ENCODE data around the gene COG8. TPM values are rescaled to one million over a fixed set of nuclear protein-coding genes. Genes with fewer than 3 reads are reported as not detected.
"Not testable (repeated sequence)": the region's sequence is repeated elsewhere in the genome, so short reads cannot be mapped to it uniquely, and the experiment has no call there.

The COG8 gene
- total RNA-seq, 1 donor from 2014 or later = 31.1 TPM

DNA sequence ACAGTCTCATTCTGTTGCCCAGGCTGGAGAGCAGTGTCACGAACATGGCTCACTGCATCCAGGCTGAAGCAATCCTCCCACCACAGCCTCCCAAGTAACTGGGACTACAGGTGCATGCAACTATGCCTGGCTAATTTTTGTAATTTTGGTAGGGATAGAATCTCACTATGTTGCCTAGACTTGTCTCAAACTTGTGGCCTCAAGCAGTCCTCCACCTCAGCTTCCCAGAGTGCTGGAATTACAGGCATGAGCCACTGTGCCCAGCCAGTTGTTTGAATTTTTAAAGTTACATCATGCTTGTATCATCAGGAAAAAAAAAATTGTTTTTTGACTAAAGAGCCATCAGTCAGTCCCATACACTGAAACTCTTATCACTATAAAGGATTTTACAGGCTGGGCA, 45.3 kb downstream of the COG8 start:
- DNase-seq = no peak
- intact Hi-C loops (cut with DNase I) = no loop called here
- H3K27ac ChIP-seq = no peak overlapping the region
- no peak for ATAC-seq
- H3K36me3 ChIP-seq = peaks cover 4% of the 10 kb centered on the region
- peaks cover 8% of the 10 kb centered on the region for H3K4me1 ChIP-seq
- no peaks in the 10 kb centered on the region for H3K27me3 ChIP-seq (ENCODE audit: low read depth)
- no peaks in the 10 kb centered on the region for H3K9me3 ChIP-seq
- H3K4me3 ChIP-seq = no peak overlapping the region
- TF ChIP-seq, protein P1, sequence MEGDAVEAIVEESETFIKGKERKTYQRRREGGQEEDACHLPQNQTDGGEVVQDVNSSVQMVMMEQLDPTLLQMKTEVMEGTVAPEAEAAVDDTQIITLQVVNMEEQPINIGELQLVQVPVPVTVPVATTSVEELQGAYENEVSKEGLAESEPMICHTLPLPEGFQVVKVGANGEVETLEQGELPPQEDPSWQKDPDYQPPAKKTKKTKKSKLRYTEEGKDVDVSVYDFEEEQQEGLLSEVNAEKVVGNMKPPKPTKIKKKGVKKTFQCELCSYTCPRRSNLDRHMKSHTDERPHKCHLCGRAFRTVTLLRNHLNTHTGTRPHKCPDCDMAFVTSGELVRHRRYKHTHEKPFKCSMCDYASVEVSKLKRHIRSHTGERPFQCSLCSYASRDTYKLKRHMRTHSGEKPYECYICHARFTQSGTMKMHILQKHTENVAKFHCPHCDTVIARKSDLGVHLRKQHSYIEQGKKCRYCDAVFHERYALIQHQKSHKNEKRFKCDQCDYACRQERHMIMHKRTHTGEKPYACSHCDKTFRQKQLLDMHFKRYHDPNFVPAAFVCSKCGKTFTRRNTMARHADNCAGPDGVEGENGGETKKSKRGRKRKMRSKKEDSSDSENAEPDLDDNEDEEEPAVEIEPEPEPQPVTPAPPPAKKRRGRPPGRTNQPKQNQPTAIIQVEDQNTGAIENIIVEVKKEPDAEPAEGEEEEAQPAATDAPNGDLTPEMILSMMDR (IDR thresholded peaks at IDR 0.05) = no peak

DNA sequence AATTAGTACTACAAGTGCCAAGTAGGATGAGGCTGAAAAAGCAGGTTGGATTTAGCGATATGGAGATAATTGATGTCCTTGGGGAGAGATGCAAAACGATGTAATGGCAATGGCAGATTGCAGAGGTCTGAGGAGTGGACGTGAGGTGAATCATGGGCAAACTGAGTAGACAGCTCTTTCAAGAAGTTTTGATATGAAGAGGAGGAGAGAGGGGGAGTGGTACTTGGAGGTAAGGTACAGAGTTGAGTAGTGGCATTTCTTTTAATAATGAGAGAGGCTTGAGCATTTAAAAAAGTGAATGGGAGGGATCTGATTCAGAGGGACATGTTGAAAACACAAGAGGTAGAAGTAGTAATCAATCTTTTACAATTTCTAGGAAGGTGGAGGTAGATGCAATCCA, 46.0 kb downstream of the COG8 start:
- Histone ChIP-seq H3K36me3 (peaks cover 4% of the 10 kb centered on the region), H3K4me3 (no peak overlapping the region), H3K27ac (no peak overlapping the region), H3K9me3 (no peaks in the 10 kb centered on the region), H3K27me3 (ENCODE audit: low read depth) (no peaks in the 10 kb centered on the region), H3K4me1 (peaks cover 4% of the 10 kb centered on the region)
- DNase-seq (no peak), ATAC-seq (no peak)
- TF ChIP-seq, protein P1 (IDR thresholded peaks at IDR 0.05) = no peak
- intact Hi-C loops (cut with DNase I) = no loop called here

DNA sequence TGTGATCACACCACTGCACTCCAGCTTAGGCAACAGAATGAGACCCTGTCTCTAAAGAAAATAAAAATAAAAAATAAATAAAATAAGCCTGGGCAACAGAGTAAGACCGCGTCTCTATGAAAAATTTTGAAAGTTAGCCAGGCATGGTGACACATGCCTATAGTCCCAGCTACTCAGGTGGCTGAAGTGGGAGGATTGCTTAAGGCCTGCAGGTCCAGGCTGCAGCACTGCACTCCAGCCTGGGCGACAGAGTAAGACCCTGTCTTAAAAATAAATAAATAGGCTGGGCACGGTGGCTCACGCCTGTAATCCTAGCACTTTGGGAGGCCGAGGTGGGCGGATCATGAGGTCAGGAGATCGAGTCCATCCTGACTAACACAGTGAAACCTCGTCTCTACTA, 47.7 kb downstream of the COG8 start:
- intact Hi-C loops (cut with DNase I); H3K36me3 ChIP-seq; H3K27me3 ChIP-seq (ENCODE audit: low read depth); H3K27ac ChIP-seq; DNase-seq; H3K4me3 ChIP-seq; H3K9me3 ChIP-seq: not testable (repeated sequence)
- H3K4me1 ChIP-seq = peaks cover 10% of the 10 kb centered on the region
- peak; percentile 74 to 83 for ATAC-seq

DNA sequence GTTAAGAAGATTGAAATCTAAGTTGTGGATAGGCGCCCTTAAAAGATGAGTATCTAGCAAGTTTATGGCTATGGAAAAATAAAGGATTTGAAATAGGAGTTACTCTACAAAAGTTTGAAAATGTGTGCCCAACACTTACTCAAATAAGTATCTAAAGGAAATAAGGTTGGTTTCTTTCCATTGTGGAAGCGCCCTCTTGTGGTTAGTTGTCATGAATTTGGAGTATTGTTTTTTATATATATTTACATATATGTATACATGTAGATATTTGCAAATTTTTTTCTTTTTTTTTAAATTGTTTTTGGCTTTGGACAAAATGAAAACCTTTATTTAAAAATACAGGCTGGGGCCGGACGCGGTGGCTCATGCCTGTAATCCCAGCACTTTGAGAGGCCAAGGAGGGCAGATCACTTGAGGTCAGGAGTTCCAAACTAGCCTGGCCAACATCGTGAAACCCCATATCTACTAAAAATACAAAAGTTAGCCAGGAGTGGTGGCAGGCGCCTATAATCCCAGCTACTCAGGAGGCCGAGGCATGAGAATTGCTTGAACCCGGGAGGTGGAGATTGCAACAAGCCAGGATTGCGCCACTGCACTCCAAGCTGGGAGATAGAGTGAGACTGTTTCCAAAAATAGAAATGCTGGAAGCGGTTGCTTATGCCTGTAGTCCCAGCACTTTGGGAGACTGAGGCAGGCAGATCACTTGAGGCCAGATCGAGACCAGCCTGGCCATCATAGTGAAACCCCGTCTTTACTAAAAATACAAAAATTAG, 52.2 kb downstream of the COG8 start:
- H3K27me3 ChIP-seq (ENCODE audit: low read depth) = no peaks in the 10 kb centered on the region
- H3K36me3 ChIP-seq = peaks cover 30% of the 10 kb centered on the region
- DNase-seq (peak; percentile 76), ATAC-seq (peak; percentile 63 to 75)
- intact Hi-C loops (cut with DNase I) = loop anchor here (5.0 kb wide), 1 partner anchor 135 kb away; no protein-coding TSS in a partner anchor
- H3K9me3 ChIP-seq = no peaks in the 10 kb centered on the region
- H3K4me1 ChIP-seq = peaks cover 14% of the 10 kb centered on the region
- TF ChIP-seq, protein P1 (IDR thresholded peaks at IDR 0.05) = peak; percentile 59
- peak overlapping the region; percentile 61 for H3K27ac ChIP-seq
- no peak overlapping the region for H3K4me3 ChIP-seq

DNA sequence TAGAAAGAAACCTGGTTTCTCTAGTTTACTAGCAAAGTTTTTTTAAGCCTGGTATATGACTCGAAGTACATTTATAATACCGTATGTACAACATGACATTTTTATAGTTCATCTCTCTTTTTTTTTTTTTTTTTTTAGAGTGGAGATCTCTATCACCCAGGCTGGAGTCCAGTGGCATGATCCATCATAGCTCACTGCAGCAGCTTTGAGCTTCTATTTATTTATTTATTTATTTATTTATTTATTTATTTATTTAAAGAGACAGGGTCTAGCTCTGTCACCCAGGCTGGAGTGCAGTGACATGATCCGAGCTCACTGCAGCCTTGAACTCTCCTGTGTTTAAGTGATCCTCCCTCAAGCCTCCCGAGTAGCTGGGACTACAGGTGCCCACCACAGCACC, 54.1 kb downstream of the COG8 start:
- H3K4me3 ChIP-seq = no peak overlapping the region
- H3K4me1 ChIP-seq = peaks cover 14% of the 10 kb centered on the region
- TF ChIP-seq, protein P1 (IDR thresholded peaks at IDR 0.05) = no peak
- H3K27me3 ChIP-seq (ENCODE audit: low read depth) = no peaks in the 10 kb centered on the region
- intact Hi-C loops (cut with DNase I) = loop anchor here (5.0 kb wide), 1 partner anchor 133 kb away; no protein-coding TSS in a partner anchor
- no peak for ATAC-seq
- H3K27ac ChIP-seq = no peak overlapping the region
- peaks cover 25% of the 10 kb centered on the region for H3K36me3 ChIP-seq
- no peak for DNase-seq
- H3K9me3 ChIP-seq = no peaks in the 10 kb centered on the region

DNA sequence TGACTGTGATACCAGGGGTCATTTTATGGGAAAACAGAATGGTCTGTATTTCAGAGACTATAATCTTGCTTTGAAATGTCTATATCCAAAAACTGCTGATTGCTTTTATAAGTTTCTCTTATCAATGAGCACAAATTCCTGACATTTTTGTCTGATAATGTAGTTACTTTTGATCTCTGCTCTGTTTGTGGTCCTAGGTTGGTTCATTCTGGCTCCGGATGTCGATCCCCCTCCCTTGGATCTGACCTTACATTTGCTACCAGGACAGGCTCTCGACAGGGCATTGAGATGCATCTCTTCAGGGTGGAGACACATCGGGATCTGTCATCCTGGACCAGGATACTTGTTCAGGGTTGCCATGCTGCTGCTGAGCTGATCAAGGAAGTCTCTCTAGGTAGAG, 55.5 kb downstream of the COG8 start:
- peaks cover 14% of the 10 kb centered on the region for H3K4me1 ChIP-seq
- intact Hi-C loops (cut with DNase I) = no loop called here
- TF ChIP-seq, protein P1 (IDR thresholded peaks at IDR 0.05) = no peak
- peaks cover 25% of the 10 kb centered on the region for H3K36me3 ChIP-seq
- H3K9me3 ChIP-seq = no peaks in the 10 kb centered on the region
- DNase-seq (no peak), ATAC-seq (no peak)
- H3K27ac ChIP-seq = no peak overlapping the region
- no peaks in the 10 kb centered on the region for H3K27me3 ChIP-seq (ENCODE audit: low read depth)
- no peak overlapping the region for H3K4me3 ChIP-seq
